ENCODE data around the gene CATSPERB. TPM values are rescaled to one million over a fixed set of nuclear protein-coding genes. Genes with fewer than 3 reads are reported as not detected.

CATSPERB gene
- total RNA-seq, 4 donors from 2014 or later: 0.84 to 3.9 (median 2.0) TPM; not detected in 1

DNA sequence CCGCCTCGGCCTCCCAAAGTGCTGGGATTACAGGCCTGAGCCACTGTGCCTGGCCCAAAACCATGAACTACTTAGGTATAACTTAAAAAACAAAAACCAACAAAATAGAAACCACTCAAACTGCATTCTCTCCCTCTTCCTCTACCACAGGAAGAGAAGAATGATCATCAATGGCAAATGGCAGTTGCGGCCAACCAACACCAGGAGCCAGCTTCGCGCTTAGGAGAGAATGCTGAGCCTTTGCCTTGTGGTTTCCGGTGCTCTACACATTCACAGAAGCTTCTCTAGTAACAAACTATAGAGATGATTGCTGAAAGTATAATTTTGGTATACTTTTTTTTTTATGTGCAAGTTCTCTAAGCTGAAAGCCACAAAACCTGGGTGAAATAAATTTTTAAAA, 17.1 kb downstream of the CATSPERB start:
- Histone ChIP-seq H3K36me3 (no peaks in the 10 kb centered on the region), H3K9me3 (no peaks in the 10 kb centered on the region), H3K27ac (no peak overlapping the region), H3K4me3 (no peak overlapping the region), H3K27me3 (no peaks in the 10 kb centered on the region), H3K4me1 (no peaks in the 10 kb centered on the region)
- 76 to 79% methylated on average over 6 of the region's 6 CpGs for whole genome bisulfite sequencing, 2 donors
- TF ChIP-seq EP300 (IDR thresholded peaks at IDR 0.05): no peak
- TF ChIP-seq, protein P1, sequence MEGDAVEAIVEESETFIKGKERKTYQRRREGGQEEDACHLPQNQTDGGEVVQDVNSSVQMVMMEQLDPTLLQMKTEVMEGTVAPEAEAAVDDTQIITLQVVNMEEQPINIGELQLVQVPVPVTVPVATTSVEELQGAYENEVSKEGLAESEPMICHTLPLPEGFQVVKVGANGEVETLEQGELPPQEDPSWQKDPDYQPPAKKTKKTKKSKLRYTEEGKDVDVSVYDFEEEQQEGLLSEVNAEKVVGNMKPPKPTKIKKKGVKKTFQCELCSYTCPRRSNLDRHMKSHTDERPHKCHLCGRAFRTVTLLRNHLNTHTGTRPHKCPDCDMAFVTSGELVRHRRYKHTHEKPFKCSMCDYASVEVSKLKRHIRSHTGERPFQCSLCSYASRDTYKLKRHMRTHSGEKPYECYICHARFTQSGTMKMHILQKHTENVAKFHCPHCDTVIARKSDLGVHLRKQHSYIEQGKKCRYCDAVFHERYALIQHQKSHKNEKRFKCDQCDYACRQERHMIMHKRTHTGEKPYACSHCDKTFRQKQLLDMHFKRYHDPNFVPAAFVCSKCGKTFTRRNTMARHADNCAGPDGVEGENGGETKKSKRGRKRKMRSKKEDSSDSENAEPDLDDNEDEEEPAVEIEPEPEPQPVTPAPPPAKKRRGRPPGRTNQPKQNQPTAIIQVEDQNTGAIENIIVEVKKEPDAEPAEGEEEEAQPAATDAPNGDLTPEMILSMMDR (IDR thresholded peaks at IDR 0.05): no peak
- TF ChIP-seq POLR2A (IDR thresholded peaks at IDR 0.05): no peak
- no peak for DNase-seq (ENCODE audit: low spot score in 2 of 2)

DNA sequence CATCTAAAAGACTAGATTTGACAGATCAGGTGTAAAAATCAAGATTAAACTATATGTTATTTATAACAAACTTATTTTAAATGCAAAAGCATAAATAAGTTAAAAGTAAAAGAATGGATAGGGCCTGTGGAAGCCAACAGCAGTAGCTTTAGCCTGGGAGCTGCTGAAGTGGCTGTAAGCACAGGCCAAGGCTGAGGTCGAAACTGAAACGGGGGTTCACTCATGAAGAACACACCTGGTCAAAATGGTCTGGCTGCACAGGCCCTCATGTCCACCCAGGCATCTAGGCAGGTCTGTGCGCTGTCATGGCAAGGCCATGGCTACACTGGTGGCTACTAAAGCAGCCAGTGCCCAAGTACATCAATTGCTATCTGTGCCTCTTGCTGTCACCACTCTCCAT, 23.1 kb downstream of the CATSPERB start:
- Histone ChIP-seq H3K27ac (no peak overlapping the region), H3K9me3 (peaks cover 0 to 9% (median 0%) of the 10 kb centered on the region in 4 donors), H3K4me1 (no peaks in the 10 kb centered on the region), H3K27me3 (no peaks in the 10 kb centered on the region), H3K36me3 (no peaks in the 10 kb centered on the region), H3K4me3 (no peak overlapping the region)
- WGBS, 2 donors: 89 to 91% methylated on average over 3 of the region's 3 CpGs
- DNase-seq (ENCODE audit: low spot score in 2 of 2): no peak
- TF ChIP-seq POLR2A (IDR thresholded peaks at IDR 0.05): no peak
- TF ChIP-seq, protein P1 (IDR thresholded peaks at IDR 0.05): no peak
- TF ChIP-seq EP300 (IDR thresholded peaks at IDR 0.05): no peak

DNA sequence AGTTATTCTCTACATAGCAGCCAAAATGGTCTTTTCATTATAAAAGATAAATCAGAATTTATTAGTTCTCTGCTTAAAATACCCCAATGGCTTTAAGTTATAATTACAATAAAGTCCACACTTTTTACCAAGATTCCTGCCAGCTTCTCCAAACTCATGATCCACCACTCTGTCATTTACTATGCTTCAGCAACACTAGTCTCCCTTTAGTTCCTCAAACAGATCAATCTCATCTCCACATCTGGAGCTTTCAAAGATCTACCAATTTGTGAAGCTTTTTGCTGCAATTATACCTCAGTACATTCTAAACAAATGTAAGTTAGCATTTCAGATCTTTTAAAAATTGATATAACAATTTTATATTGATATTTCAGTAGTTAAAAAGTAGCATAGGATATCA, 24.9 kb downstream of the CATSPERB start:
- TF ChIP-seq EP300 (IDR thresholded peaks at IDR 0.05) (no peak), POLR2A (IDR thresholded peaks at IDR 0.05) (no peak)
- TF ChIP-seq, protein P1 (IDR thresholded peaks at IDR 0.05): no peak
- DNase-seq (ENCODE audit: low spot score in 2 of 2): no peak
- no peaks in the 10 kb centered on the region for H3K36me3 ChIP-seq

DNA sequence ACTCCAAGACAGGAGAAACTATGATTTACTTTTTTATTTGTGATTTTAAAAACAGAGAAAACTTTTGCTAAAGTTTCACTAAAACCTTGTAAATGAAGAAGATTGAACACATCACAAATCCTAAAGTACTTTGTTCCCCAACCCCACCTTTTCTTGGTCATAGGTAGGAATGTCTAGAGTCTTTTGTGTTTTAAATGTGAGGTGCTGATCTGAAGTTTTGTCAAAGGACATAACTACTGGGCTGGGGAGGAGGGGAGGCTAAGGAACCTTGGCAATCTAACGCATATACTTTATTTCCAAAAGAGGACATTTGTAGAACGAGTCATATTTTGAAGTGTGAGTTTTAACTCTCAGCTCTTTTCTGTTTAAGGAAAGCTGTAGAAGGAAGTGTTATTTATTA, 37.2 kb downstream of the CATSPERB start:
- WGBS, 2 donors: 60 to 61% methylated on average over 2 of the region's 2 CpGs
- DNase-seq (ENCODE audit: low spot score in 2 of 2): no peak
- H3K27me3 ChIP-seq: no peaks in the 10 kb centered on the region
- H3K9me3 ChIP-seq: peaks cover 0 to 13% (median 0%) of the 10 kb centered on the region in 4 donors
- no peak overlapping the region for H3K27ac ChIP-seq
- no peaks in the 10 kb centered on the region for H3K36me3 ChIP-seq
- TF ChIP-seq EP300 (IDR thresholded peaks at IDR 0.05): no peak
- TF ChIP-seq, protein P1 (IDR thresholded peaks at IDR 0.05): no peak
- TF ChIP-seq POLR2A (IDR thresholded peaks at IDR 0.05): no peak
- H3K4me3 ChIP-seq: no peak overlapping the region
- H3K4me1 ChIP-seq: no peaks in the 10 kb centered on the region

More for the DNA sequence above, 24.9 kb downstream of the CATSPERB start:
- Histone ChIP-seq H3K4me1 (no peaks in the 10 kb centered on the region), H3K9me3 (peaks cover 0 to 9% (median 0%) of the 10 kb centered on the region in 4 donors), H3K27ac (no peak overlapping the region), H3K27me3 (no peaks in the 10 kb centered on the region), H3K4me3 (no peak overlapping the region)

DNA sequence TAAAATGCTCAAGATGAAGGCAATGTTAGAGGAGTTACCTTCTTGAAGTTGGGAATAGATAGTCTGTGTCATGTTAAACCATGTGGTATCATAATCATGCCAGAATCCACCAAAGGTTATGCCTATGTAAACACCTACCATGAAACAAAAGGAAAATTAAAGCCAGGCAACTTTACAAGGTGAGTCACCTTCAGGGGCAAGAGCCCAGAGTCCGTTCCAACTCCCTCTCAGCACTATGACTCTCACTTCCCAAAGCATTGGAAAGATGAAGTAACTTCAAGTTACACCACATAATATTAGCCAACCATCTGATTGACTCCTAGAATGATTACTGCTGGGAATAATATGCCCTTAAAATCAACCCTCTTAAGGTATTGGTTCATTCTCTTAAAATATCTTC, 38.5 kb downstream of the CATSPERB start:
- Histone ChIP-seq H3K9me3 (peaks cover 0 to 13% (median 0%) of the 10 kb centered on the region in 4 donors), H3K36me3 (no peaks in the 10 kb centered on the region), H3K4me1 (no peaks in the 10 kb centered on the region), H3K27me3 (no peaks in the 10 kb centered on the region), H3K4me3 (no peak overlapping the region), H3K27ac (no peak overlapping the region)
- TF ChIP-seq POLR2A (IDR thresholded peaks at IDR 0.05): no peak
- peak in 1 of 2 donors; percentile 14 for TF ChIP-seq EP300 (IDR thresholded peaks at IDR 0.05)
- WGBS, 2 donors: 56 to 59% methylated on average over 1 of the region's 1 CpG
- no peak for DNase-seq (ENCODE audit: low spot score in 2 of 2)

DNA sequence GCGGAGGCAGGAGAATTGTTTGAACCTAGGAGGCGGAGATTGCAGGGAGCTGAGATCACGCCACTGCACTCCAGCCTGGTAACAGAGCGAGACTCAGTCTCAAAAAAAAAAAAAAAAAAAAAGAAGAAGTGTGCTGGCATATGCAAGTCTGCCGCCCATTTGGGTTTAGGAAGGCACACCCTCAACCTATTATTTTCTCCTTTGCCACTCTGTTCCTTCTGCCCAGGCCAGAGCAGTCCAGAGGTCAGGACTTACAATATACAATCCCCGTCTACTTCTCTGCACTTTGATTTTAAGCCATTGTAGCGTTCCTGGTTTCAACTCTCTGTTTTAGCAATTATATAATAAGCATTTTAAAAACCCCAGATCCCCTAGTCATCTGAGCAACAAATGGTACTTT, 39.8 kb downstream of the CATSPERB start:
- Histone ChIP-seq H3K36me3 (no peaks in the 10 kb centered on the region), H3K27ac (no peak overlapping the region), H3K4me3 (no peak overlapping the region), H3K9me3 (peaks cover 0 to 7% (median 0%) of the 10 kb centered on the region in 4 donors), H3K27me3 (no peaks in the 10 kb centered on the region), H3K4me1 (no peaks in the 10 kb centered on the region)
- no peak for DNase-seq (ENCODE audit: low spot score in 2 of 2)
- no peak for TF ChIP-seq POLR2A (IDR thresholded peaks at IDR 0.05)
- TF ChIP-seq EP300 (IDR thresholded peaks at IDR 0.05): no peak
- TF ChIP-seq, protein P1 (IDR thresholded peaks at IDR 0.05): no peak
- 82 to 90% methylated on average over 7 of the region's 7 CpGs for WGBS, 2 donors

Data from tibial nerve (tissue), 4 donors.